Sciatic nerve (tissue), 2 donors: Measurements from ENCODE around the gene TNNT3. TPM values are rescaled to one million over a fixed set of nuclear protein-coding genes. Genes with fewer than 3 reads are reported as not detected.

Experiments used
- ATAC-seq: fragments of 200-7000 bp; cut with Tn5 transposase; one replicate; pipeline ENCODE4 v1.9.1; 2020; ENCODE audit warnings: mild to moderate bottlenecking, moderate library complexity
- DNase-seq: peaks from one replicate; pipeline ENCODE4 v3.0.0-alpha.2; 2020; ENCODE audit warnings: low spot score
- intact Hi-C: fragments of 100-400 bp; cut with DNase I; formaldehyde crosslinking; loops from one replicate; pipeline ENCODE4 v1.14.2; 2022
- total RNA-seq: library from RNA; stranded (reverse); fragmentation: NEBNext Ultra II Directional; extraction: Animal tissue kit (Norgen Biotek cat#: 25700); gene quantifications from one replicate; pipeline ENCODE4 v1.2.1, GENCODE V29; 2021
- donor health status: DM: no; HTN: no; CAD: no.
- donor health status: DM: no; HTN: no; CAD: no.

The TNNT3 gene
- total RNA-seq, 1 donor from 2014 or later, result 35.6 TPM

DNA sequence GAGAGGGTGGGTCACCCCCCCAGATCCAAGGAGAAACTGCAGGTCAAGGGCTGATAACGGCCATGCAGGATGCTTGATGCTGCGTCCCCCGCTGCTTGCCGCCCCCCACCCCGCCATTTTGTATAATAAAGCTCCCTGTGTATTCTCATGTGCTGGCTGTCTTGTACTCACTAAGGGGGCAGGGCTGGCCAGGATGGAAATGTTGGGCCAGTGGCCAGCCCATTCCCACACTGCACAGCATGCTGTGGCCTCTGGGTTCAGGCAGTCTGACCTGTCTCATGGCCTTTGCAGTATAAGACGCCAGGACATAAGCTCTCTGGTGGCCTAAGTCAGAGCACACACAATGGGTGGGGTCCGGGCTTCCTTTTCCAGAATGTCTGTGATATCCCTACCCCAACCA is 27.4 kb upstream of the TNNT3 start:
- peak; percentile 40 for DNase-seq
- intact Hi-C loops, result no loop called here
- no peak for ATAC-seq

DNA sequence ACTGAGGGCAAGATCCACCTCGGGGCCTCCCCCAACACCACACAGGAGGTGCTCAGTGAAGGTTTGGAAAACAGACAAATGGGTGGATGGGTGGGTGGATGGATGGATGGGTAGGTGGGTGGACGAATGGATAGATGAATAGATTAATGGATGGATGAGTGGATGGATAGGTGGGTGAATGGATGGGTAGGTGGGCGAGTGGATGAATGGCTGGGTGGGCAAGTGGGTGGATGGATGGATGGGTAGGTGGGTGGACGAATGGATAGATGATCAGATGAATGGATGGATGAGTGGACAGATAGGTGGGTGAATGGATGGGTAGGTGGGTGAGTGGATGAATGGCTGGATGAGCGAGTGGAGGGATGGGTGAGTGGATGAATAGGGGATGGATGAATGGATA is 26.9 kb upstream of the TNNT3 start:
- intact Hi-C loops, result no loop called here
- no peak for DNase-seq
- ATAC-seq, result no peak

DNA sequence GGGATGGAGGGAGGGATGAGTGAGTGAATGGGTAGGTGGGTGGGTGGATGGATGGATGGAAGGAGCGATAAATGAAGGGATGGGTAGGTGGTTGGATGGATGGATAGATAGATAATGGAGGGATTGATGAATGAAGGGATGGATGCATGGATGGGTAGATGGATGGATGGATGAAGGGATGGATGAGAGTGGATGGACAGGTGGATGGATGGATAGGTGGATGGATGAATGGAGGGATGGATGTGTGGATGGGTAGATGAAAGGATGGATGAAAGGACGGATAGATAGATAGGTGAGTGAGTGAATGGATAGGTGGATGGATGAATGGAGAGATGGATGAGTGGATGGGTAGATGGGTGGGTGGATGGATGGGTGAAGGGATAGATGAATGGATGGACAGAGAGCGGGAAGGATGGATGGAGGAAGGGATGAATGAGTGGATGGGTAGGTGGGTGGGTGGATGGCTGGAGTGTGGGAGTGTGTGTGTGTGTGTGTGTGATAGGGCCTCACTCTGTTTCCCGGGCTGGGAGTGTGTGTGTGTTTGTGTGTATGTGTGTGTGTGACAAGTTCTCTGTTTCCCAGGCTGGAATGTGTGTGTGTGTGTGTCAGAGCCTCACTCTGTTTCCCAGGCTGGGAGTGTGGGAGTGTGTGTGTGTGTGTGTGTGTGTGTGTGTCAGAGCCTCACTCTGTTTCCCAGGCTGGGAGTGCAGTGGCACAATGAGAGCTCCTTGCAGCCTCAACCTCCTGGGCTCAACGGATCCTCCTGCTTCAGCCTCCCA is 25.7 kb upstream of the TNNT3 start:
- DNase-seq (peak; percentile 25), ATAC-seq (no peak)
- intact Hi-C loops, result loop anchor here (1.0 kb wide), 1 partner anchor 23 kb away; no protein-coding TSS in a partner anchor

DNA sequence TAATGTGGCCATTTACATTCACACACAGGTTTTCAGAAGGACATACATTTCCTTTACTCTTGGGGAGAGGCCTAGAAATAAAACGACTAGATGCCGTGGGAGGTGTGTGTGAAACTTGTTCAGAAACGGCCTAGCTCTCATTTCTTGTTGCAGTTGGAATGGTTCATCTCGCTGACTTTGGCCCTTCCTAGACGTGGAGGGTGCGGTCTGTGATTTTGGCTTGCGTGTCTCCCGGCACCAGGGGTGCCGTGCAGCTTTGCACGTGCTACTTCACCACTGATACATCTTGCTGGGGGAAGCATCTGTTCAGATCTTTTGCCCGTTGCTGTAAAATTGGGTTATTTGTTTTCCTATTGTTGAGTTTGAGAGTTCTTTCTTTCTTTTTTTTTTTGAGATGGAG is 24.7 kb upstream of the TNNT3 start:
- intact Hi-C loops, result loop anchor here (5.0 kb wide), 1 partner anchor 48 kb away; no protein-coding TSS in a partner anchor
- no peak for ATAC-seq
- DNase-seq, result peak; percentile 37

DNA sequence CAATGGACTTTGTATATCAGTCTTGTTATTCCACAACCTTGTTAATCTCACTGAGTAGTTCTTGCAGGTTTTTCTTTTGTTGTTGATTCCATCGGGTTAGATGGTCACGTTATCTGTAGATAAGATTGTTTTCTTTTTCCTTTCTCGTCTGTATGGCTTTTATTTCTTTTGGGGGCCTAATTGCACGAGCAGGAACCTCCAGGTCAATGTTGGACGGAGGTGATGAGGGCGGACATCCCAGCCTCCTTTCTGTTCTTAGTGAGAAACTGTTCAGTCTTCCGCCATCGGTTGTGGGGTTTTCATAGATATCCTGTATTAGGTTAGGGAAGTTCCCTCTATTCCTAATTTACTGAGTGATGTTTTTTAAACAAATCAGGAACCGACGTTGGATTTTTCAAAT is 23.0 kb upstream of the TNNT3 start:
- intact Hi-C loops, result loop anchor here (5.0 kb wide), 1 partner anchor 46 kb away; no protein-coding TSS in a partner anchor
- ATAC-seq (no peak), DNase-seq (peak; percentile 14)

DNA sequence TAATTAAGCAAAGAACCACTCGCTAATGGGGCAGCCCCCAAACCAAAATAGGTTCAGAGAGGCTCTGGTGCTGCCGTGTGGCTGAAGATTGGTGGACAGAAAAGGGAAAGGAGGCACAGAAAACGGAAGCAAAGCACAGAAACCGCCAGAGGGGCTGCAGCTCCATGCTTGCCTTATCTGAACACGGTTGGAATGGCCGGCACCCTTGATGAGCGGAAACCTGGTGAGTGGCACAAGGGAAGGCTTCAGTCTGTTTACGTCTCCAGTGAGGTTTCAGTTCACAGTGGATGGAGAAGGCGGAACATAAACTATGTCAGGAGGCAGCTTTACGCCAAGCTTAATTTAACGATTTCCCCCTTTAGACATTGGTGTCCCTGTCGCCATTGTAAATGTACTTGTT is 22.6 kb upstream of the TNNT3 start:
- intact Hi-C loops, result loop anchor here (5.0 kb wide), 1 partner anchor 45 kb away; no protein-coding TSS in a partner anchor
- ATAC-seq (peak; percentile 45), DNase-seq (peak; percentile 57)

DNA sequence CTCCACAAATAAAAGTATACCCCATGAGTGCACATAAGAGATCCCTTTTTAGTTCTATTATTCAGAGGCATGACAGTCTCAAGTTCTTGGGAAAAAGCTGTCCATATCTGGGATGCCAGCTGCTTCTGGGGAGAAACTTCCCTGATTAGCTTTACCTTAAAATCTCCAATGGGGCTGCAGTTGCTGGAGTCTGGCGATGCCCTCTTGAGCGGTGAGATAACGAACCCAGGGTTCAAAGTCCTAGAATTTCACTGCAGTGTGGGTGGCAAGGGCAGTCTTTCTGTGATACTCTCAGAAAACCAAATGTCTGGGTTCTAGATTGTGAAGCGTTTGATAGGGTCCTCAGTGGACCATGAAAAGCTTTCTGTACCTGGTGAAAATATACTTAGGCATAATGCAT is 20.4 kb upstream of the TNNT3 start:
- ATAC-seq, result no peak
- DNase-seq, result peak; percentile 14
- intact Hi-C loops, result loop anchor here (5.0 kb wide), 1 partner anchor 43 kb away; no protein-coding TSS in a partner anchor

DNA sequence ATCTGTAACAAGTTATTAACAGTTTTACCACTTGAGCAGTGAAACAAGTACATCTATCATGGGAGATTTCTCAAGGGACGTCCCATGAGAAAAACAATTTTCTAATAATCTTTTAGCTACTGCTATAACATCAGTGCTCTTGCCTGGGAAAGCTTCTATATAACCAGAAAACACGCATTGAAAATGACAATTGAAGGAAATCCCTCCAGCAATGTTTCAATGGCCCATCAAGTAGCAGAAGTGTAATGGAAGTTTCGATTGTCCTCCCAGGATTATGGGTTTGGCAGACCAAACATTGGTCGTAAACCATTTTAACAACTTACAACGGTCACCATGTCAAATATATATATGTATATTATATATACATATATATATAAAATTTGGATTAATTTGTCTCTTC is 19.8 kb upstream of the TNNT3 start:
- DNase-seq (no peak), ATAC-seq (no peak)
- intact Hi-C loops, result loop anchor here (5.0 kb wide), 1 partner anchor 43 kb away; no protein-coding TSS in a partner anchor

DNA sequence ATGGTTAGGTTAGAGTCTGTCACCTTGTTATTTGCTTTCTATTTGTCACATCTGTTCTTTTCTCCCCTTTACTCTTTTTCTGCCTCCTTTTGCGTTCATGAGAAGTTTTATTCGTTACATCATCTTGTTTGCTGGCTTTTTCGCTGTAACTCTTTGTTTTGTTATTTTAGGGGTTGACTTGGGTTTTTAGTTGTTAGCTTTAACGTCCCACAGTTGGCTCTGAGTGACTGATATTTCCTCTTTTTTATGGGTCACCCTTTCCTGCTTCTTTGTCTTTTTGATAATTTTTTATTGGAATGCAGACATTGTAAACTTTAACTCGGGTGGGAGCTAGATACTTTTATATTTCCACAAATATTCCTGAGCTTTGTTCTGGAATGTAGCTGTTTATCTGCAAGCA is 13.3 kb upstream of the TNNT3 start:
- ATAC-seq, result no peak
- DNase-seq, result no peak
- intact Hi-C loops, result no loop called here

DNA sequence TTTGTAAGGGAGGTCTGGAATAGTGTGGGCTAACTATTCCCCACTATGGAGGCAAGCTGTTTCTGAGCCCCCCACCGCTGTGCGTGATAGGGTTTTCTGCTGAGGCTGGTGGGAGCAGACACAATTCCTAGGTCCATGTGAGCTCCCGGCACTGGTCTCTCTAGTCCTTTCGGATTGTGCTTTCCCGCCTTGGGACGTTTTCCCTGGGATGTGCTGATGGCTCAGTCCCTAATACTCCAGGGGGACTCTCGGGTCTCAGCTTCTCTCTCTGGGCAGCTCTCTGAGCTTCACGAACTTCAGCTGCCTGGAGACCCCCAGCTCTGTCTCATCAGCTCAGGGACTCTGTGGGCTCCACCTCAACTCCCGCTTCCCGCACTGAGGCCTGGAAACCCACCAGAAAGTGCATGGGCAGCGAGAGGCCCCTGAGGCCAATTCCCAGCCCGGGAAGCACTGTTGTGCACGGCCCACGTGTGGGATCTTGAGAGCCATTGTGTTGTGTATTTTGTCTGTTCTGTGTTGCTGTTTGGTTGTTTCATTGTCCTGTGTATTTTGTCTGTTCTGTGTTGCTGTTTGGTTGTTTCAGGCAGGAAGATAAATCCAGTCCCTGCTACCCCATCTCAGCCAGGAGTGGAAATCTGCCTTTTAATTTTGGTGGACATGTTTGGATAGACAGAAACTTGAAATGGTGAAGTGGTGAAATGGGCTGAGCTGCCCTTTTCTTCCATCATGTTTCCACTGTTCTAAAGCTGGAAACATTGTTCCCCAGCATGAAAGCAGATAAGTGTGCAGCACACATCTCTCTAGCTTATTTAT is 12.7 kb upstream of the TNNT3 start:
- peak; percentile 59 for DNase-seq
- ATAC-seq, result peak; percentile 23
- intact Hi-C loops, result no loop called here

DNA sequence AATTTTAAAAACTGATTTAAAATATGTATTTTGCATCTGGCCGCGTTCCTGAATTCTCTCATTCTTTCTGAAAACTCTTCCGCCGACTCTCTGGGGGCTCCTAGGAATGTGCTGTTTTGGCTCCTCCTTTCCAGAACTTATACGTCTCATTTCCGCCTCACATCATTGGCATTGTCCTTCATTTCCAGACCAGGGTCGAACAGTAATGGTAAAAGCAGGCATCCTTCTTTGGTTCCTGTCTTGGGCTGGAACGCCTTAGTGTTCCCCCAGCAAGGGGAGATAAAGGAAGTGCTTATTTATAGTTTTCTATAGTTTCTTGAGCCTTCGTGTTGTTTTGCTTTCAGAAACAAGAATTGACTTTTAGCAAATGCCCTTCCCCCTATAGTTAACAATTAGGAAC is 10.9 kb upstream of the TNNT3 start:
- ATAC-seq (peak; percentile 54), DNase-seq (peak; percentile 34)
- intact Hi-C loops, result no loop called here

DNA sequence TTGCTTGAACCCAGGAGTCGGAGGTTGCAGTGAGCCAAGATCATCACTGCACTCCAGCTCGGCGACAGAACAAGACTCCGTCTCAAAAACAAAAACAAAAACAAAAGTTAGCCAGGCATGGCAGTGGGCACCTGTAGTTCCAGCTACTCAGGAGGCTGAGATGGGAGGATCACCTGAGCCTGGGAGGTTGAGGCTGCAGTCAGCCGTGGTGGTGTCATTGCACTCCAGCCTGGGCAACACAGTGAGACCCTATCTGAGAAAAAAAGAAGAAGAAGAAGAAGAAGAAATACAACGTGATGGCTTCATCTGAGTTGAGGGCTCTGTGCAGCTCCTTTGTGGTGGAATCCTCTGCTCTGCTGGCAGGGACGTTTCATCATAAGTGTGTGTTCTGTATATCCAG is 10.0 kb upstream of the TNNT3 start:
- DNase-seq (peak; percentile 12), ATAC-seq (no peak)
- intact Hi-C loops, result no loop called here

DNA sequence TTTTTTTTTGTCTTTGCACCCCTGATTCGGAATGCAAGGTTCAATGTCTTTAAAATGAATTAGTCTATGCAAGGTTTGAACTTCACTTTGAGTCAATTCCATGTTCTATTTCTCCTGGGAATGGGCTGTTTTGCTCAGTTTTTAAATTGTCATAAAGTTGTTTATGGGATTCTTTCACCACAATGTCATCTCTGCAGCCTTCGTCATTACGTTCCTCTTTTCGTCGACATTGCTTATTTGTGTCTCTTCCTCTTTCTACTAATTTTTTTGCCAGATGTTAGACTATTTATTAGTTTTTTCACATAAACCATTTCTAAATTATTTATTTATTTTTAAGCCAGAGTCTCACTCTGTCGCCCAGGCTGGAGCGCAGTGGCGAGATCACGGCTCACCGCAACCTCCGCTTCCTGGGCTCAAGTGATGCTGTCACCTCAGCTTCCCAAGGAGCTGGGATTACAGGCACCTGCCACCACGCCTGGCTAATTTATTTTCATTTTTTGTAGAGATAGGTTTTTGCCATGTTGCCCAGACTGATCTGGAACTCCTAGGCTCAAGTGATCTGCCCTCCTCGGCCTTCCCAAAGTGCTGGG is 7.1 kb upstream of the TNNT3 start:
- no peak for DNase-seq
- intact Hi-C loops, result no loop called here
- no peak for ATAC-seq

DNA sequence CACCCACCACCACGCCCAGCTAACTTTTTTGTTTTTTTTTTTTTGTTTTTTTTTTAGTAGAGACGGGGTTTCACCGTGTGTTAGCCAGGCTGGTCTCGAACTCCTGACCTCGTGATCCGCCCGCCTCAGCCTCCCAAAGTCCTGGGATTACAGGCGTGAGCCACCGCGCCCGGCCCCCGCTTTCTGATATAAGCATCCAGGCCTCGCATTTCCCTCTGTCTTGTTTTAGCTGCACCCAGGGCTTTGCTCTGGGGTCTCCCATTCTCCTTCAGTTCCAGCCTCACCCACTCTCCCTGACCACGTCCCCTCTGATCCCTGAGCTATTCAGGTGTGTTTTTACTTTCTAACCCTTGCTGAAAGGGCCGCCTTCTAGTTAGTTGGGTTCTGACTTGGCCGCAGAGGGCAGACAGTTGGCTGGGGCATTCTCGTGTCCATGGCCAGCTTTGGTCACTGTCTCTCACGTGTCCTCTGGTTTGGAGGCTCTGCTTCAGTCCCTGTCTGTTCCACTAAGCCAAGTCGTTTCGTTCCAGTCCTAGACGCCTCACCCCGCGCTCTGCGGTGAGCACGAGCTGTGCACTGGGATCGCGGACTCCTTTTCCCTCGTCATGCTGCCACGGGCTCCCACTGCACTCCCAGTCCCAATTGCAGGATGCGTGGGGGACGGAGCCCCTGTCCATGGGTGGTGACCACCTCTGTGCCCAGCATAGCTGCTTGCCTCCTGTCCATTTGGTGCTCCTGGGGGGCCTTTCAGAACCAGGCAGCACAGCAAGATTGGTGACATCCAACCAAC is 6.0 kb upstream of the TNNT3 start:
- DNase-seq (no peak), ATAC-seq (no peak)
- intact Hi-C loops, result no loop called here

DNA sequence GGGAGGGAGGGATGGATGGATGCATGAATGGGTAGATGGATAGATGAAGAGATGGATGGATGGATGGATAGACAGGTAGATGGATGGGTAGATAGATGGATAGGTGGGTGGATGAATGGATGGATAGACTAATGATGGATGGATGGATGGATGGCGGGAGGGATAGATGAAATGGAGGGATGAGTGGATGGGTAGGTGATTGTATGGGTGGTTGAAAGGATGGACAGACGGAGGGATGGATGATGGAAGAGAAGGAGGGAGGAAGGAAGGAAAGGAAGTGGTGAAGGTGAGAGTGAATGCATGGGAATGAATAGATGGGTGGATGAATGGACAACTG is 3.7 kb upstream of the TNNT3 start:
- DNase-seq (no peak), ATAC-seq (no peak)
- intact Hi-C loops, result loop anchor here (1.0 to 5.0 kb wide), 2 partner anchors 22 to 792 kb away; no protein-coding TSS in a partner anchor

DNA sequence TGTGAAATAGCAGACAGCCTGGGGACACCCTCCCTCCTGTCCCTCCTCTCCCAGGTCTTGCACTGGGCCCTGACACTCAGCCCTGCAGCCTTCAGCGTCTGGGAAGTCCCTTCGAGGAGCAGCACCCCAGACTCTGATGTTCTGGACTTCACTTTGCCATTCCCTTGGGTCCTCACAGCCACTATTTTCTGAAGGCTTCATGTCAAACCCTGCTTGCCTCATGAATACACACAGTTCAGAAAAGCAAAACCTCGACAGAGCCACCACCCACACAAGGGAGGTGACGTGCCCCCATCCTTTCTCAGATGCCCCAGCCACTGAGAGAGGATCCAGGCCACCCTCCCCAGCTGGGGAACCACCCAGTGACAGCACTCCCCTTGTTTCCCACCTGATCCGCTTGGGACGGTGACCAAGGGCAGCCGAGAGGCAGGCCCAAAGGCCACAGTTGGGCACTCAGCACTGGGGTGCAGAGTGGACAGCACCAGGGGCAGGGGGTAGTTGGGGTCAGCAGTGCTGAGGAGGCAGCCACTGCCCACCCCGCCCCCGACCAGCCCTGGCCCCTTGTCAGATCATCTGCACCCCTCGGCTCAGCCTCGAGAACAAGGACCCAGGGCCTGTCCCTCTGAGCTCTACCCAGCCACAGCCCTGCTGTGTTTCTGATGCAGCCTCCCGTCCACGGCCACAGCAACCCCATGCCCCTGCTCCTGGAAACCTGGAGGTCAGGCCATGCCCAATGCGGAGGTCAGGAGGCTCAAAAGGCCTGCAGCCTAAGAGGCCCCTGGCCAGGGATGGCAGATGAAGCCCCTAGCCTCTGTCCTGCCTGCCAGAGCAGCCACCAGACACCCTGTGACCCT is 3.1 kb upstream of the TNNT3 start:
- intact Hi-C loops, result loop anchor here (1.0 to 5.0 kb wide), 2 partner anchors 23 to 791 kb away; no protein-coding TSS in a partner anchor
- no peak for ATAC-seq
- DNase-seq, result no peak

DNA sequence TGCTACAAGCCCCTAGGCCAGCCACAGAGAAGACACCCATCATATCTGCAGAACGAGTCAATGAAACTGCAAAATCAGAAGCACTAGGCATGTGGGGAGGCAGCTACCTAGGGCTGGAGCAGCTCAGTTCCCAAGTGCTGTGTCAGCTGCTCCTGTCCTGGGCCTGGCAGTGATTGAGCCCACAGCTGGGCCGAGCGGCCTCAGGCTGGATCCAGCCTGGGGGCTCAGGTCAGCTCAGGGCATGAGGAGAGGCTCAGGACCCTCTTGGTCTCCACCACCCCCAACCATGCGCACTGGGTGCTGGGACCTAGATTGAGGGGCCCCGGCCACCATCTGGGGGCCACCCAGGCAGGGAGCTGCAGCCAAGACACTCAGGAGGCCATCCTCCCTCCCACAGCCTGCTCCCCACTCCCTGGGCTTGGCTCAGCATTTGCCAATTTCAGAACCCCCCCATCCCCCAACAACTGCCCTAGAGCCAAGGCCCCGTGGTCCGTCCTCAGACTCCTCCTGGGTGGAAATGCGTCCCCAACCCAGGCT is 2.4 kb upstream of the TNNT3 start:
- DNase-seq, result no peak

More for the DNA sequence above, 2.4 kb upstream of the TNNT3 start:
- intact Hi-C loops, result loop anchor here (1.0 to 5.0 kb wide), 2 partner anchors 24 to 790 kb away; no protein-coding TSS in a partner anchor
- peak; percentile 25 for ATAC-seq
